Activated T-cell treated with anti-CD3 and anti-CD28 coated beads for 48 hours (primary cell): Measurements from ENCODE around the gene OR2V2.
"Not testable (repeated sequence)": the region's sequence is repeated elsewhere in the genome, so short reads cannot be mapped to it uniquely, and the experiment has no call there.

Experiments
- DNase-seq: peaks from one replicate; pipeline ENCODE4 v3.0.0-alpha.2; 2020; ENCODE audit warnings: low read depth

The OR2V2 gene

GRCh38 chr5:181169459-181170236 lies 22.3 kb downstream of the OR2V2 start:
- DNase-seq: peak; percentile 85

- DNase-seq: no peak
These were observed 22.9 kb downstream of the OR2V2 start for GRCh38 chr5:181170237-181170825.

- no peak for DNase-seq
These were observed 23.6 kb downstream of the OR2V2 start for GRCh38 chr5:181170996-181171395.

GRCh38 chr5:181171782-181172181 lies 24.4 kb downstream of the OR2V2 start:
- DNase-seq: no peak

- no peak for DNase-seq
These were observed 25.6 kb downstream of the OR2V2 start for GRCh38 chr5:181173027-181173419.

- peak; percentile 74 for DNase-seq
These were observed 26.3 kb downstream of the OR2V2 start for GRCh38 chr5:181173420-181174342.

GRCh38 chr5:181176254-181176952 lies 29.0 kb downstream of the OR2V2 start:
- DNase-seq: no peak

GRCh38 chr5:181177559-181177958 lies 30.2 kb downstream of the OR2V2 start:
- not testable (repeated sequence) for DNase-seq

- DNase-seq: no peak
These were observed 34.5 kb downstream of the OR2V2 start for GRCh38 chr5:181181650-181182565.

- DNase-seq: no peak
These were observed 35.3 kb downstream of the OR2V2 start for GRCh38 chr5:181182651-181183050.

GRCh38 chr5:181184845-181185216 lies 37.4 kb downstream of the OR2V2 start:
- no peak for DNase-seq

GRCh38 chr5:181185560-181185959 lies 38.2 kb downstream of the OR2V2 start:
- no peak for DNase-seq

- no peak for DNase-seq
These were observed 38.6 kb downstream of the OR2V2 start for GRCh38 chr5:181186022-181186421.

- no peak for DNase-seq
These were observed 39.7 kb downstream of the OR2V2 start for GRCh38 chr5:181186986-181187499.

- DNase-seq: peak; percentile 77
These were observed 40.3 kb downstream of the OR2V2 start for GRCh38 chr5:181187500-181188213.

- peak; percentile 76 for DNase-seq
These were observed 41.4 kb downstream of the OR2V2 start for GRCh38 chr5:181188700-181189362.

GRCh38 chr5:181189363-181189961 lies 42.1 kb downstream of the OR2V2 start:
- DNase-seq: peak; percentile 60

GRCh38 chr5:181189962-181190710 lies 42.8 kb downstream of the OR2V2 start:
- peak; percentile 28 for DNase-seq
